GM19397 (cell line): ENCODE measurements around the gene IGFBP7.

ENCODE experiments used
- ATAC-seq: cut with Tn5 transposase; IDR thresholded peaks from one replicate; pipeline ENCODE4 v1.9.1; 2021; ENCODE audit warnings: mild to moderate bottlenecking, moderate library complexity; ENCODE audit not compliant: unreplicated experiment

The IGFBP7 gene

DNA sequence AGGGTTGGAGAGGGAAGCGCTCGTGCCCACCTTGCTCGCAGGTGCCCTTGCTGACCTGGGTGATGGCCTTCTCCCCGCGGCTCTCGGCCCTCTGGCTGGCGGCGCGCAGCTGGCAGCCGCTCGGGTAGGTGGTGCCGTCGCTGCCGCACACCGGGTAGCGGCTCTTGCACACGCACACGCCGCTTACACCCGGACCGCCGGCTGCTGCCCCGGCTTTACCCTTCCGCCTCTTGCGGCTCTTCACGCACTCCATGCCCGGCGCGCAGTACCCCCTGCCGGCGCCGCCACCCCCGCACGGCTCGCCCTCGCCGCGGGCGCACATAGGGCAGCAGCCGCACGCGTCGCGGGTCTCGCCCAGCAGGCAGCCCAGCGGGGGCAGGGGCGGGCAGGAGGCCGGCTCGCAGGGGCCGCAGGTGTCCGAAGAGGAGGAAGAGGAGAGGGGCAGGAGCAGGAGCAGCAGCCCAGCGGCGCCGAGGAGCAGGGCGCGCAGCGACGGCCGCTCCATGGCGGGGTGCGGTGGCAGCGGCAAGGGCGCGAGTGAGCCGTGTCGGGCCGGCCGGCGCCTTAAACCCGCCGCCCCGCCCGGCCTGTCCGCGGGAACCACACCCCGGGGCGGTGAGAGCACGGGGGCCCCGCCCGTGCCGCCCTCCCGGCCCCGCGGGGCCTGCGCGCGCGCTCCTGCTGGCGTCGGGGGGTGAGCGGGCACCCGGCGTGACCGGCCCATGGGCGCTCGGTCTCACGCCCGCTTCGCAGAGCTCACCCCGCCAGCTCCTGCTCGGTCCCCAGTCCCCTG lies at the start of gene IGFBP7:
IGFBP7 (minus strand) TSS at position 539 of the 793 bp plus-strand sequence; CDS start at position 505, 34 bp downstream.
- peak; percentile 43 for ATAC-seq

- no peak for ATAC-seq
These were observed 49.7 kb upstream of the IGFBP7 start for GRCh38 chr4:57159866-57160265.

- ATAC-seq: no peak
These were observed 48.6 kb upstream of the IGFBP7 start for GRCh38 chr4:57158762-57159161.

GRCh38 chr4:57158221-57158620 lies 48.0 kb upstream of the IGFBP7 start:
- ATAC-seq: no peak

DNA sequence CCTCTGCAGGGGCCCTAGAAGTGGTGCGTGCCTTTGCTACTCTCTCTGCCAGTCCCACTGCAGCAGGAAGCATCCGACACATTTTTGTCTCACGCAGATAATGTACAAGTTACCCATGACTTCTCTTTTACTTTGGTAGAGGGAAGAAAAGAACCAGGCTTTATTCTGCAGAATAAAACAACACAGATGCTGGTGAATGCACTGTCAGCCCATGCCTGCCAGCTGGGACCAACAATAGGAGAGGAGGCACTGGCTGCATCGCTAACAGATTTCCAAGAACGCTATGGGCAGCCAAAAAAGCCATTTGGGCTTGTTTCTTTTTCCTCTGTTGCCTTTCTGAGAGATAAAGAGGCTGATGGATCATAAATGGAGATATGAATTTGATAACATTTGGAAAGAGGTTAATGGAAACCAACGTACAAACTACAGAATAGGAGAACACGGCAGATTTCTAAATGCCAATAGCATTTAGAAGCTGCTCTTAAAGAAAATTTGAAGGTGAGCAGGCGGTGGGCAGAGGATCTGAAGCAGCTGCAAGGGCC lies 47.5 kb upstream of the IGFBP7 start:
- ATAC-seq: no peak

DNA sequence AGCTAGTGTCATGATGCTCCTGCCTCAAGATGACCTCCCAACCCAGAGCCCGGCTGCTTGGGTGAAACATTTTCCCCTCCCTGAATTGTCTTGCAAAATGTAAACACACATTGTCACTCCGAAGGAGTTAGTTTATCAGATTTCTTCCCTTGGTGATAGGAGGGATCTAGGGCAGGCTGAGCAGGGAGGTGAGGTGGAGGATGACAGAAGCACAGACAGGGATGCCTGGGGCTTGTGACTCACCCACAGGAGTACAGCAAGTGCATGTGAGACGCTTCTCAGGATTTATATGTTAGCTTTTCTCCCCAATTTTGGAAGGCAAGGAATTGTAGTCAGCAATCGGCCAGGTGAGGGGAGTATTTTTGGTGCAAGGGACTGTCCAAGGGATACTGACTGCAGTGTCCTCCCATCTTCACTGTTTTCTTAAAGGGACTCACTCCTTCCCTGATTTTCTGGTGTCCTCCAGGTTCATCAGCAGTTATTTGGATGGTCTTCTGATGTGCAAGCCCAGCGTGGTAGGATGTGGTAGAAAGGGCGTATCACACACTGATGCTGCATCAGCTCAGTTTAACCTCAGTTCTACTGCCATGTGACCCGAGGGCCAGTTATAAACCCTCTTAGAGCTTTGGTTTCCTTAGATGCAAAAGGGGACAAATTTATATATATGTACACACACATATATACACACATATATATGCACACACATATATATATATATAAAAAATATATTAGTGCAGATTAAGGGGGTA lies 46.2 kb upstream of the IGFBP7 start:
- no peak for ATAC-seq

GRCh38 chr4:57154926-57155325 lies 44.7 kb upstream of the IGFBP7 start:
- ATAC-seq: no peak

DNA sequence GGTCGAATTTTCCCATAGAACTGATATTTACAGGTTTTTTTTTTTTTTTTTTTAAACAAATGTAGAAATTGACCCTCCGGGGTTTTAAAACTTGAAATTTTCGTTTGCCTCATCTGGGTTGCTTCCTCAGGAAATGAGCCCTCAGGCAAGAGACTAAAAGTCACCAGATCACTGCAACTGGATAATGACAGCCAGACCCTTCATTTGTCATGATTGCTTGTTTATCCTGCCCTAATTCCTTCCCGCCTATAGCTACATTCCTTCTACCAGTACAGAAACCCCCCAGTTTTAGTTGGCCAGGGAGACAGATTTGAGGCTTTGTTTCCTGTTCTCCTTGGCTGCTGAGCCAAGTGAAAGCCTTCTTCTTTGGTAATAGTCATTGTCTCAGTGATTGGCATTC lies 44.0 kb upstream of the IGFBP7 start:
- no peak for ATAC-seq

DNA sequence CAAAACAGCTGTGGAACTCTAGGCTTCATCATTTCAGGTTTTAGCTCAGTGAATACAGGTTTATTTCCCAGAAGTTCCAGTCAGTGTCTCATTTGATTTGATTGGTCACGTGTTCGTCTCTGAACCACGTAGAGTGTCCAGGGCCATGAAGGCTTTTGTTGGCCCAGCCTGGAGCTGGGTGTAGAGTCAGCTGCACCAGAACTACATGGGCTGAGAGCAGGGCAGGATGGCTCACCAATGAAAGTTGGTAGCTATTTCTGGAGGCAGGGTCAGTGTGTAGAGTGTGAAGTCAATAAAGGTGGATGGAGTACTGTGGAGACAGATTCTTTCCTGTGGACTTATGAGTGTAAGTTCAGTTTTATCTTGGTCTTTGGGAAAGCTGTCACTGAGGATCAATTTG lies 43.0 kb upstream of the IGFBP7 start:
- ATAC-seq: no peak

GRCh38 chr4:57151481-57151880 lies 41.3 kb upstream of the IGFBP7 start:
- ATAC-seq: no peak

DNA sequence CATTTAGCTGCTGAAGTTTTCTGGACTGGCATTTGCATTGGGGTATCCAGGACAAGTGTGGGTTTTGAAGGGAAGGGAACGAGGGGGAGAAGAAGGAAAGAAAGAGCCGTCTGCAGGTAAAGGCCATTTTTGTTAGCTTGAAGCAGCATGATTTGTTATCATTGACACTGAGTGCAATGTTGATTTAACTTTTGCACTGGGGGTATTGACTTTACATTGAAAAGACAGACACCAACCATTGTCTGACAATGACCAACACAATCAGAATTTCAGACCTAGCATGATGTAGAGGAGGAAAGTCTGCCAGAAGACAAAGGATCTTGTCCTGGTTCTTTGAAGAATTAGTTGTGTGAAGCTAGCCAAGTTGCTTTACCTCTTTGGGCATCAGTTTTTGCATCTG lies 39.6 kb upstream of the IGFBP7 start:
- ATAC-seq: no peak

- ATAC-seq: no peak
These were observed 38.8 kb upstream of the IGFBP7 start for GRCh38 chr4:57148831-57149505.

DNA sequence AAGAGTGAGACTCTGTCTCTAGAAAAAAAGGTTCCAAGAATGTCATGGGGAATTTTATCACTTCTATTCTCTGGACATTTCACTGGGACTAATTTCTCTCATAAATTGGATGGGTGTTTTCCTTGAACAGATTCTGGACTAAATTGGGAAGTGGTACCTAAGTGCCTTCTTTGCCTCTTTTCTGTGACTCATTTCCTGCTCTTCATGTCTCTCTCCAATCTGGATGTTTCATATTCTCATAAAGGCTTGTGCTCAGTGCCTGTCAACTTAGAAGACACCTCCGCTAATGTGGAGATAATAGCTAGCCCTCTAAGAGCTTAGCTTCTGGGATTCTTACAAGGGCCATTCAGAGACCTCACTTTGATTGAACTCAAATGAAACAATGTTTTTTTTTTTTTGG lies 38.0 kb upstream of the IGFBP7 start:
- no peak for ATAC-seq

DNA sequence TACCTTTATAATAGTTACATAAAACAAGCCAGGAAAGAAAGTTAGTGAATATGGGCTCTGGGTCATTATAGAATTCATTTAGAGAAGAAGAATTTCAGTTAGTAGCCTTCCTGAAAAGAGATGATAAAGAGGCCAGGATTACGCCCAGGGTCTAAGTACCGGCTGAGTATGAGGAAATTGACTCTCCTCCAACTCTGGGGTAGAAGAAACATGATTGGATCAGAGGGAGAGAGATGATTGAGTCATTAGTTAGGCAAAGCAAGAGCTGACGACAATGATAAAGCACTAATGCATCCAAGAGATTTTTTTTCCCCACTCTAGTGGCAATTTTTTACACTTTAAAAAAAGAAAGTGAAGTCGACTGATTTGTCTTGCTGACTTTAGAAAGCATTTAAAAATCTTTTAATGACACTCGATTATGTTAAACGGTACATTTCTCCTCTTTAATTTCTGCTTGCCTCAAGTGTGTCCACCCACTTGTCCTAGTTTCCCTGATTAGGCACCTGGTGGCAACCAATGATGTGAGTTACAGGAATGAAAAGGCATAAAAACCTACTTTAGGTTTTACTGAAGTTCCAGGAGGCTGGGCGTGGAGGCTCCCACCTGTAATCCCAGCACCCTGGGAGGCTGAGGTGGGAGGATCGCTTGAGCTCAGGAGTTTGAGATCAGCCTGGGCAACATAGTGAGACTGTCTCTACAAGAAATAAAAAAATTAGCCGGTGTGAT lies 37.3 kb upstream of the IGFBP7 start:
- no peak for ATAC-seq

DNA sequence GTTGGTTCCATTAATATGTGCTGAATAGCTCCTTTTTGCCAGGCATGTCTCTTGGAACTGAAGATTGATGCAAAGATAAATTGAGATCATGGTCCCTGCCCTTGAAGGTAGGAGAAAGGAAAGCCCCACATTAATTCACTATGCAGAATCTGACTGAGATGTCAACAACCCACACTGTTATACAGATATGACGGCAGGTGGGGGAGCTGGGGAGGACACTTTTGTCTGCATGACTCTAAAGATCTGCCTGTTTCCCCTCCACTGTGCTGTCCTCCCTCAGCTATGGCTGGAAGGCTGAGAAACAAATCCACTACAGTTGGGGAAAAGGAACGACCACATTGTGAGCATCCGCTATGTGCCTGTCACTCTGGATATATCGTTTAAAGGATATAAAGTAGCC lies 36.3 kb upstream of the IGFBP7 start:
- no peak for ATAC-seq

DNA sequence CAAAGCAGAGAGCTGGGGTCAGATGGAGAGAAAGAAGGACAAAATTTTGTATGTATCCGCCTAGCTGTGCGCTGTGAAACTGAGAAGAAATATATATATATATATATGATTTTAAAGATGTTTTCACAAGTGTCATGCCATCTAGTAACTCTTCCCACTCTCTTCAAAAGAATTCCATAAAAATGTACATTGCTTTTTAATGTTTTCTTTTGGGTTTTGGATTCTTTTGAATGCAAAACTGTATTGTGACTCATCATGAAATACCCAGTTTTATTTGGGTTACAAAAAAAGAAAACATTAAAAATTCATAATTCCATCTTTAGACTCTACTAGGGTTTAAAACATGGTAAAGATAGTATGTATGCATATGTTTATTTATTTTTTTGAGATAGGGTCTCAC lies 34.3 kb upstream of the IGFBP7 start:
- ATAC-seq: no peak

DNA sequence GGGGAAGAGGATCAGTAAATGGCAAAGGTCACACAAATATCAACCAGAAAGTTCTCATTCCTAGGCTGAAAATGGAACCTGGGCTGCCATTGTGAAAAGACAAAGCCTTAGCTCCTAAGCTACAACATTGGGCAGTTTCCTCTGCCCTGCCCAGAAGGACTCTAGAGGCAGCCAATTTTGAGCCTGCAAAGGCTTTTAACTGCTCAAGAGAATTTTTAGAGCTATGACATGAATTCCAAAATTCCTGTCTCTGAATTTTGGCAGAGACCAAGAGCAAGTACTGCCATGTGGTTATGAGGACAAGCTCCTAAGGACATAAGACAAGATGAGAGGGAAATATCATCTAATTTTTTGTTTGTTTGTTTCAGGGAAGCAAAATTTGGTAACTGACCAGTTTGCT lies 29.6 kb upstream of the IGFBP7 start:
- no peak for ATAC-seq

DNA sequence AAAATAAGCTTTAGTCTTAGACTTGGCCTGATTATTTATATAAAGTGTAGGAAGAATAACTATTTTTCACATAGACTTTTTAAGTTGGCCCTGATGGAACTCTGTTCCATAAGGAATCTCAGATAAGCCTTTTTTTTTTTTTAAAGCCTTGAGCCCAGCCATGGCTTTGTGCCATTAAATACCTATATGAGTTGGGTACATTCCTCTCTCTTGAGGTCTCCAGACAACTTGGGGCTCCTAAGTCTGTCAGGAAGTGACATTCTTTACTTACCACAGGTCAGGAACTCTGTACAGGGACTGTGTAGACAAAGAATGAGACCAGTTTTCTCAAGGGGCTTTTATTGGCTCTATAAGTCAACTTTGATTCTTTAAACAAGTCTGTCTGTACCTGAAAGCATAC lies 27.1 kb upstream of the IGFBP7 start:
- no peak for ATAC-seq

DNA sequence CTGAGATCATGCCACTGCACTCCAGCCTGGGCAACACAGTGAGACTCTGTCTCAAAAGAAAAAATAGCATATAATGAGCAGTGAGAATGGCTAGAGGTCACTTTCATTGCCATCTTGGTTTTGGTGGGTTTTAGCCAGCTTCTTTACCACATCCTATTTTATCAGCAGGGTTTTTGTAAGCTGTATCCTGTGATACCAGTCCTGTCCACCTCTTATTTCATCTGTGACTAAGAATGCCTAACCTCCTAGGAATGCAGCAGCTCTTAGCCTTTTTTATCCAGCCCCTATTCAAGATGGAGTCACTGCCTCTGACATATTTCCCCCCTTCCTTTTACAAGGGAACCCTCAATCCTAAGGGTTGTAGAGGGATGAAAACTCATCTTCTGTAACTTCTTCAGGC lies 26.1 kb upstream of the IGFBP7 start:
- no peak for ATAC-seq

DNA sequence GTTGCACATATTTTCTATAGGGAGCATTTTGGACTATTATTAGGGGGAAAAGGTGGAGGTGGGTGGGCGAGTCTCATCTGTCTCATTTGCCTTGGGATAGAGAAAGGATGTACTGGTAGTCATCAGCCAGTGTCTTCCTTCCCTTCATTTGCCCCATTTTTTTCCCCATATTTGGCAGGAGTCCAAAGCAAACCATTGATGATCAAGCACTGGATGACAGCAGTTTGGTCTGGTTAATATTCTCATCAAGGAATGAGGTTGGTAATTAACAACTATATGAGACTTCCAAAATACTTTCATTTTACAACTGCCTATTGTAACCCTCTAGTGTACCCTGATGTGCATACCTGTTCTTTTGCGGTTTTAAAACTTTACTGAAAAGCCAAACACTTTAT lies 22.6 kb upstream of the IGFBP7 start:
- ATAC-seq: no peak
